ENCODE measurements around the gene RAB40C.
"Not testable (repeated sequence)": the region's sequence is repeated elsewhere in the genome, so short reads cannot be mapped to it uniquely, and the experiment has no call there.

Gene RAB40C

GRCh38 chr16:590815-591200, 942 bp downstream of the RAB40C start:
- no peak for DNase-seq (ENCODE audit: low spot score)

GRCh38 chr16:591231-591630, 1.4 kb downstream of the RAB40C start:
- no peak for DNase-seq (ENCODE audit: low spot score)

GRCh38 chr16:591892-592517, 2.1 kb downstream of the RAB40C start:
- DNase-seq (ENCODE audit: low spot score) = no peak

- no peak for DNase-seq (ENCODE audit: low spot score)
Measured at GRCh38 chr16:592518-593306, 2.8 kb downstream of the RAB40C start.

- DNase-seq (ENCODE audit: low spot score) = no peak
Measured at GRCh38 chr16:593406-593805, 3.5 kb downstream of the RAB40C start.

GRCh38 chr16:593807-594206, 3.9 kb downstream of the RAB40C start:
- no peak for DNase-seq (ENCODE audit: low spot score)

- DNase-seq (ENCODE audit: low spot score) = no peak
Measured at GRCh38 chr16:595094-595528, 5.2 kb downstream of the RAB40C start.

GRCh38 chr16:595942-596735, 6.3 kb downstream of the RAB40C start:
- DNase-seq (ENCODE audit: low spot score) = no peak

GRCh38 chr16:596736-597060, 6.8 kb downstream of the RAB40C start:
- DNase-seq (ENCODE audit: low spot score) = no peak

GRCh38 chr16:597655-598054, 7.8 kb downstream of the RAB40C start:
- DNase-seq (ENCODE audit: low spot score) = not testable (repeated sequence)

- DNase-seq (ENCODE audit: low spot score) = no peak
Measured at GRCh38 chr16:598823-599739, 9.2 kb downstream of the RAB40C start.

GRCh38 chr16:600781-601180, 10.9 kb downstream of the RAB40C start:
- DNase-seq (ENCODE audit: low spot score) = peak; percentile 76

- DNase-seq (ENCODE audit: low spot score) = no peak
Measured at GRCh38 chr16:603933-604332, 14.1 kb downstream of the RAB40C start.

- DNase-seq (ENCODE audit: low spot score) = no peak
Measured at GRCh38 chr16:606656-607307, 16.9 kb downstream of the RAB40C start.

- no peak for DNase-seq (ENCODE audit: low spot score)
Measured at GRCh38 chr16:608019-608418, 18.2 kb downstream of the RAB40C start.

GRCh38 chr16:609316-609715, 19.4 kb downstream of the RAB40C start:
- no peak for DNase-seq (ENCODE audit: low spot score)

GRCh38 chr16:609984-610383, 20.1 kb downstream of the RAB40C start:
- DNase-seq (ENCODE audit: low spot score) = no peak

GRCh38 chr16:610513-611381, 20.9 kb downstream of the RAB40C start:
- peak; percentile 93 for DNase-seq (ENCODE audit: low spot score)

GRCh38 chr16:615122-615521, 25.3 kb downstream of the RAB40C start:
- DNase-seq (ENCODE audit: low spot score) = no peak

All from iPS-NIHi11 (cell line).